CD4-positive, alpha-beta T cell (primary cell): ENCODE data around the gene TECPR1. TPM values are rescaled to one million over a fixed set of nuclear protein-coding genes. Genes with fewer than 3 reads are reported as not detected.
A peak's percentile ranks its signal among the peaks of the same experiment; 100 is the strongest.

ENCODE experiments used
- ATAC-seq: fragments of 200-7000 bp; cut with Tn5 transposase; one replicate; pipeline ENCODE4 v1.10.0; 2022; ENCODE audit warnings: mild to moderate bottlenecking; ENCODE audit not compliant: poor library complexity
- CTCF ChIA-PET: fragments of 350-600 bp; sonication (Branson Sonifier 250); formaldehyde crosslinking; loops from one replicate; lab custom pipeline; 2021; ENCODE audit warnings: antibody characterized with exemption, inconsistent platforms; lab: Charles Lee
- POLR2A ChIA-PET: fragments of 350-600 bp; sonication (Branson Sonifier 250); formaldehyde crosslinking; loops from one replicate; lab custom pipeline; 2021; ENCODE audit warnings: antibody characterized with exemption, inconsistent platforms; lab: Charles Lee
- DNase-seq, 14 experiments: peaks; one replicate each; pipeline ENCODE4 v3.0.0-alpha.2; 2013 to 2020; ENCODE audit warnings: mixed read lengths in 2 of 14
- H3K27ac ChIP-seq, 2 donors: one replicate each; pipeline versions ENCODE4 v1.5.1 to v1.7.0; 2013; ENCODE audit warnings: low read length in 2 of 2, low read depth in 1 of 2, mild to moderate bottlenecking in 1 of 2
- H3K27me3 ChIP-seq, 2 experiments: 1 replicate in 1 of 2; 2 replicates in 1 of 2; pipeline versions ENCODE4 v1.6.1 to v1.7.0; 2013; ENCODE audit warnings: low read length in 2 of 2, control low read depth in 1 of 2, mild to moderate bottlenecking in 1 of 2, moderate library complexity in 1 of 2; ENCODE audit not compliant: insufficient read depth in 2 of 2, control insufficient read depth in 1 of 2
- H3K36me3 ChIP-seq: one replicate; pipeline ENCODE4 v1.6.1; 2013; ENCODE audit warnings: low read length, control low read depth; ENCODE audit not compliant: insufficient read depth
- H3K4me1 ChIP-seq: one replicate; pipeline ENCODE4 v1.6.1; 2013; ENCODE audit warnings: low read length, control low read depth; ENCODE audit not compliant: insufficient read depth
- H3K4me3 ChIP-seq: one replicate; pipeline ENCODE4 v1.5.1; 2013; ENCODE audit warnings: mild to moderate bottlenecking, low read length, moderate library complexity
- H3K9me3 ChIP-seq, 2 experiments: 1 replicate in 1 of 2; 2 replicates in 1 of 2; pipeline versions ENCODE4 v1.6.1 to v1.7.0; 2013; ENCODE audit warnings: low read length in 2 of 2, mild to moderate bottlenecking in 2 of 2, control low read depth in 1 of 2, moderate library complexity in 1 of 2; ENCODE audit not compliant: control insufficient read depth in 1 of 2, insufficient read depth in 1 of 2
- H3K27ac Mint-ChIP-seq: one replicate; pipeline ENCODE4 v1.8.0; 2020; ENCODE audit warnings: mixed read lengths
- H3K27me3 Mint-ChIP-seq: one replicate; pipeline ENCODE4 v1.8.0; 2021; ENCODE audit warnings: mixed read lengths
- H3K36me3 Mint-ChIP-seq: one replicate; pipeline ENCODE4 v1.8.0; 2021; ENCODE audit warnings: low read depth, mixed read lengths
- H3K4me1 Mint-ChIP-seq: one replicate; pipeline ENCODE4 v1.8.0; 2021; ENCODE audit warnings: low read depth, mixed read lengths
- H3K4me3 Mint-ChIP-seq: one replicate; pipeline ENCODE4 v1.8.0; 2020; ENCODE audit warnings: mild to moderate bottlenecking, mixed read lengths
- H3K9me3 Mint-ChIP-seq: one replicate; pipeline ENCODE4 v1.8.0; 2020; ENCODE audit warnings: mixed read lengths
- CTCF ChIP-seq: fragments of 200-600 bp; IDR thresholded peaks from one replicate; pipeline ENCODE4 v1.8.0; 2022; ENCODE audit warnings: antibody characterized with exemption, mild to moderate bottlenecking
- intact Hi-C, 2 experiments: fragments of 100-400 bp; cut with DNase I in 1 of 2; cut with micrococcal nuclease in 1 of 2; formaldehyde crosslinking; loops; one replicate each; pipeline versions ENCODE4 v1.15.1 to v1.9.0; 2023 to 2025; cut with DNase I, micrococcal nuclease
- total RNA-seq, 174 experiments: library from RNA in 2 of 174; stranded (reverse) in 2 of 174; gene quantifications; one replicate each; pipeline ENCODE4 v1.2.3 and lab custom pipeline; 2021 to 2026

TECPR1 gene
- total RNA-seq, 2 experiments from 2014 or later = 85.9 to 90.4 TPM

- no peak for TF ChIP-seq CTCF
- intact Hi-C loops = loop anchor here in 1 of 2 experiments (5.0 kb wide), 2 partner anchors 41 to 71 kb away; partner anchors contain the start of genes BRI3 and TECPR1
- H3K36me3 Mint-ChIP-seq = peaks cover 20% of the 10 kb centered on the region
- no peaks in the 10 kb centered on the region for H3K9me3 Mint-ChIP-seq
- H3K4me1 Mint-ChIP-seq = peaks cover 10% of the 10 kb centered on the region
- peak within 1 kb of the TSS; percentile 63 for H3K4me3 Mint-ChIP-seq
- Histone ChIP-seq H3K27me3 (no peaks in the 10 kb centered on the region), H3K4me1 (peaks cover 13% of the 10 kb centered on the region), H3K9me3 (no peaks in the 10 kb centered on the region), H3K4me3 (peak within 1 kb of the TSS; percentile 26), H3K36me3 (peaks cover 17% of the 10 kb centered on the region), H3K27ac (no peak within 1 kb of the TSS)
- POLR2A ChIA-PET = interaction anchor here (0.8 to 2.7 kb wide), 3 partner anchors 9 to 40 kb away, joined by 3 to 18 read pairs (median 5); no protein-coding TSS in a partner anchor
- no peaks in the 10 kb centered on the region for H3K27me3 Mint-ChIP-seq
- no peak within 1 kb of the TSS for H3K27ac Mint-ChIP-seq
- ATAC-seq (peak; percentile 29), DNase-seq (peak in 7 of 14 experiments; percentile 14 to 58 (median 39))
- CTCF ChIA-PET = no interaction called here
Measured at GRCh38 chr7:98211221-98211675, 40.8 kb downstream of the TECPR1 start, which contains the start of gene BHLHA15. BHLHA15 (plus strand) TSS chr7:98211439; CDS start chr7:98212310, 871 bp downstream.

- no peak for TF ChIP-seq CTCF
- ChIA-PET CTCF (no interaction called here), POLR2A (interaction anchor here (1.3 to 2.7 kb wide), 2 partner anchors 8 to 40 kb away, joined by 5 to 18 read pairs; no protein-coding TSS in a partner anchor)
- Histone ChIP-seq H3K27me3 (no peaks in the 10 kb centered on the region), H3K4me1 (peaks cover 13% of the 10 kb centered on the region), H3K9me3 (no peaks in the 10 kb centered on the region), H3K27ac (no peak overlapping the region), H3K4me3 (peak overlapping the region; percentile 26), H3K36me3 (peaks cover 17% of the 10 kb centered on the region)
- DNase-seq (peak in 2 of 14 experiments; percentile 16 to 25), ATAC-seq (no peak)
- H3K4me1 Mint-ChIP-seq = peaks cover 15% of the 10 kb centered on the region
- peaks cover 25% of the 10 kb centered on the region for H3K36me3 Mint-ChIP-seq
- H3K27me3 Mint-ChIP-seq = no peaks in the 10 kb centered on the region
- no peak overlapping the region for H3K27ac Mint-ChIP-seq
- H3K9me3 Mint-ChIP-seq = no peaks in the 10 kb centered on the region
- no peak overlapping the region for H3K4me3 Mint-ChIP-seq
- intact Hi-C loops = loop anchor here in 1 of 2 experiments (5.0 kb wide), 2 partner anchors 42 to 72 kb away; partner anchors contain the start of genes BRI3 and TECPR1
Measured at GRCh38 chr7:98210513-98211220, 41.4 kb downstream of the TECPR1 start.

- H3K36me3 Mint-ChIP-seq = peaks cover 29% of the 10 kb centered on the region
- Histone ChIP-seq H3K27me3 (no peaks in the 10 kb centered on the region), H3K27ac (no peak overlapping the region), H3K36me3 (peaks cover 26% of the 10 kb centered on the region), H3K4me1 (peaks cover 17% of the 10 kb centered on the region), H3K4me3 (no peak overlapping the region), H3K9me3 (no peaks in the 10 kb centered on the region)
- peak overlapping the region; percentile 63 for H3K4me3 Mint-ChIP-seq
- H3K4me1 Mint-ChIP-seq = peaks cover 23% of the 10 kb centered on the region
- DNase-seq (no peak), ATAC-seq (no peak)
- H3K9me3 Mint-ChIP-seq = no peaks in the 10 kb centered on the region
- H3K27ac Mint-ChIP-seq = no peak overlapping the region
- intact Hi-C loops = no loop called here
- ChIA-PET CTCF (no interaction called here), POLR2A (no interaction called here)
- no peaks in the 10 kb centered on the region for H3K27me3 Mint-ChIP-seq
- TF ChIP-seq CTCF = no peak
Measured at GRCh38 chr7:98209166-98209920, 42.7 kb downstream of the TECPR1 start.
